H1 (cell line): Measurements from ENCODE around the gene C15orf39. TPM values are rescaled to one million over a fixed set of nuclear protein-coding genes. Genes with fewer than 3 reads are reported as not detected.

Experiments
- CTCF ChIA-PET: fragments of 300-600 bp; sonication (Branson Sonifier 250); formaldehyde crosslinking; loops from one replicate; lab custom pipeline; 2021; ENCODE audit not compliant: partially characterized antibody; lab: Charles Lee
- POLR2A ChIA-PET: fragments of 300-600 bp; sonication (Branson Sonifier 250); formaldehyde crosslinking; loops from one replicate; lab custom pipeline; 2021; ENCODE audit warnings: inconsistent platforms; ENCODE audit not compliant: partially characterized antibody; lab: Charles Lee
- DNase-seq, 2 experiments: peaks; one replicate each; pipeline versions ENCODE4 v3.0.0 to v3.0.0-alpha.2; 2010 to 2022; ENCODE audit warnings: low spot score in 2 of 2, low read depth in 1 of 2, mixed read lengths in 1 of 2
- FAIRE-seq: peaks from 2 replicates; lab custom pipeline; 2011; peaks lifted over from hg19 to GRCh38; lab: Jason Lieb, UNC
- H2AFZ ChIP-seq: 2 replicates; pipeline ENCODE4 v1.8.1; 2012; ENCODE audit warnings: low read length, inconsistent platforms
- H2AK5ac ChIP-seq: 2 replicates; pipeline ENCODE4 v1.6.1; 2013; ENCODE audit warnings: low read depth, low read length
- H2BK120ac ChIP-seq: replicated peaks from 2 replicates; pipeline ENCODE3; 2013; ENCODE audit warnings: low read depth, low read length, inconsistent platforms
- H2BK12ac ChIP-seq: 2 replicates; pipeline ENCODE4 v1.6.1; 2013; ENCODE audit warnings: low read depth, low read length
- H2BK15ac ChIP-seq: 2 replicates; pipeline ENCODE4 v1.6.1; 2013; ENCODE audit warnings: low read length
- H2BK20ac ChIP-seq: 2 replicates; pipeline ENCODE4 v1.6.1; 2013; ENCODE audit warnings: low read length
- H2BK5ac ChIP-seq: 2 replicates; pipeline ENCODE4 v1.6.1; 2013; ENCODE audit warnings: low read depth, low read length
- H3K14ac ChIP-seq: 2 replicates; pipeline ENCODE4 v1.6.1; 2013; ENCODE audit warnings: inconsistent platforms; ENCODE audit not compliant: insufficient read length
- H3K18ac ChIP-seq: 2 replicates; pipeline ENCODE4 v1.6.1; 2013; ENCODE audit warnings: low read length; ENCODE audit errors: extremely low read depth
- H3K23ac ChIP-seq: 2 replicates; pipeline ENCODE4 v1.6.1; 2013; ENCODE audit warnings: inconsistent platforms; ENCODE audit not compliant: insufficient read length
- H3K23me2 ChIP-seq: 2 replicates; pipeline ENCODE4 v1.6.1; 2013; ENCODE audit warnings: low read depth, low read length
- H3K27ac ChIP-seq: 2 replicates; pipeline ENCODE4 v1.6.1; 2011; ENCODE audit warnings: low read depth, low read length, inconsistent platforms
- H3K27me3 ChIP-seq, 4 experiments: replicated peaks in 1 of 4; 1 replicate in 1 of 4; 2 replicates in 3 of 4; pipeline versions ENCODE4 v1.6.1 to v1.8.1; 2011 to 2013; ENCODE audit warnings: low read length in 3 of 4, mild to moderate bottlenecking in 3 of 4, inconsistent platforms in 2 of 4, mixed read lengths in 2 of 4, moderate library complexity in 1 of 4; ENCODE audit not compliant: control insufficient read depth in 3 of 4, insufficient read depth in 3 of 4; ENCODE audit errors: extremely low read depth in 1 of 4
- H3K36me3 ChIP-seq, 4 experiments: 2 replicates each; pipeline versions ENCODE4 v1.6.1 to v1.8.1; 2011 to 2013; ENCODE audit warnings: mild to moderate bottlenecking in 4 of 4, low read length in 3 of 4, moderate library complexity in 2 of 4, control low read depth in 1 of 4, inconsistent platforms in 1 of 4; ENCODE audit not compliant: insufficient read depth in 4 of 4, control insufficient read depth in 2 of 4
- H3K4ac ChIP-seq: replicated peaks from 2 replicates; pipeline ENCODE3; 2013; ENCODE audit warnings: low read length, low read depth, mixed read lengths, inconsistent platforms; ENCODE audit not compliant: insufficient read length
- H3K4me1 ChIP-seq, 4 experiments: replicated peaks in 1 of 4; 1 replicate in 1 of 4; 2 replicates in 3 of 4; pipeline versions ENCODE4 v1.6.1 to v1.8.1; 2011 to 2013; ENCODE audit warnings: low read length in 3 of 4, inconsistent platforms in 2 of 4, mixed read lengths in 1 of 4; ENCODE audit not compliant: insufficient read depth in 4 of 4, control insufficient read depth in 3 of 4
- H3K4me2 ChIP-seq, 2 experiments: 2 replicates each; pipeline versions ENCODE4 v1.6.1 to v1.8.1; 2011 to 2013; ENCODE audit warnings: low read depth in 2 of 2, low read length in 2 of 2, control low read depth in 1 of 2, inconsistent platforms in 1 of 2, mild to moderate bottlenecking in 1 of 2; ENCODE audit not compliant: insufficient read depth in 1 of 2
- H3K4me3 ChIP-seq, 4 experiments: fragments of 200-600, 300-600 bp in 1 of 4; sonication (generic), shearing (Covaris generic), sonication (Bioruptor Twin) in 1 of 4; 2 replicates each; pipeline versions ENCODE4 v1.5.1 to v1.8.1; 2011 to 2016; ENCODE audit warnings: low read length in 4 of 4, low read depth in 3 of 4, control low read depth in 2 of 4, inconsistent platforms in 2 of 4, mild to moderate bottlenecking in 2 of 4, mixed read lengths in 1 of 4, moderate library complexity in 1 of 4; ENCODE audit not compliant: insufficient read depth in 2 of 4; ENCODE audit errors: extremely low read depth in 1 of 4
- H3K56ac ChIP-seq: replicated peaks from 2 replicates; pipeline ENCODE3; 2013; ENCODE audit warnings: low read depth, mild to moderate bottlenecking, mixed read lengths, low read length, inconsistent platforms; ENCODE audit not compliant: insufficient read length
- H3K79me1 ChIP-seq: 2 replicates; pipeline ENCODE4 v1.6.1; 2013; ENCODE audit warnings: low read depth, low read length, control low read depth
- H3K79me2 ChIP-seq, 2 experiments: 2 replicates each; pipeline versions ENCODE4 v1.6.1 to v1.8.1; 2012 to 2013; ENCODE audit warnings: low read length in 2 of 2, mild to moderate bottlenecking in 2 of 2, inconsistent platforms in 1 of 2; ENCODE audit not compliant: insufficient read depth in 2 of 2, control insufficient read depth in 1 of 2
- H3K9ac ChIP-seq, 4 experiments: replicated peaks in 1 of 4; 1 replicate in 1 of 4; 2 replicates in 3 of 4; pipeline versions ENCODE4 v1.6.1 to v1.8.1; 2011 to 2013; ENCODE audit warnings: low read depth in 3 of 4, low read length in 3 of 4, control low read depth in 2 of 4, mild to moderate bottlenecking in 2 of 4, moderate library complexity in 2 of 4, inconsistent platforms in 1 of 4; ENCODE audit errors: extremely low read depth in 1 of 4
- H3K9me3 ChIP-seq, 2 experiments: 2 replicates each; pipeline versions ENCODE4 v1.6.1 to v1.8.1; 2012 to 2013; ENCODE audit warnings: mild to moderate bottlenecking in 2 of 2, moderate library complexity in 2 of 2, control low read depth in 1 of 2, inconsistent platforms in 1 of 2, low read depth in 1 of 2, low read length in 1 of 2, mixed read lengths in 1 of 2; ENCODE audit not compliant: insufficient read depth in 2 of 2
- H4K20me1 ChIP-seq, 2 experiments: replicated peaks in 1 of 2; 2 replicates each; pipeline versions ENCODE3 to v1.8.1; 2011 to 2013; ENCODE audit warnings: inconsistent platforms in 2 of 2, low read length in 2 of 2, mild to moderate bottlenecking in 1 of 2; ENCODE audit not compliant: insufficient read depth in 2 of 2, control insufficient read depth in 1 of 2
- H4K5ac ChIP-seq: 2 replicates; pipeline ENCODE4 v1.6.1; 2013; ENCODE audit warnings: low read length, low read depth, mixed read lengths, inconsistent platforms; ENCODE audit not compliant: insufficient read length
- H4K8ac ChIP-seq: 2 replicates; pipeline ENCODE4 v1.8.0; 2013; ENCODE audit warnings: mild to moderate bottlenecking, moderate library complexity, low read length, inconsistent platforms; ENCODE audit not compliant: insufficient read depth; ENCODE audit errors: extremely low read depth
- H4K91ac ChIP-seq: replicated peaks from 2 replicates; pipeline ENCODE3; 2013; ENCODE audit warnings: low read length, mixed read lengths, inconsistent platforms; ENCODE audit not compliant: insufficient read length
- CTBP2 ChIP-seq: IDR thresholded peaks from 2 replicates; pipeline ENCODE4 v1.7.0; 2011; ENCODE audit warnings: borderline replicate concordance, mild to moderate bottlenecking, moderate library complexity, mixed read lengths, low read length; ENCODE audit not compliant: insufficient read depth, insufficient read length
- HDAC6 ChIP-seq: IDR thresholded peaks from one replicate; pipeline ENCODE4 v1.7.1; 2012; ENCODE audit warnings: low read depth, mild to moderate bottlenecking, inconsistent platforms, low read length, moderate library complexity
- KDM4A ChIP-seq: IDR thresholded peaks from one replicate; pipeline ENCODE4 v1.7.1; 2012; ENCODE audit warnings: low read depth, mild to moderate bottlenecking, moderate library complexity, low read length, inconsistent platforms; ENCODE audit not compliant: severe bottlenecking
- POLR2A ChIP-seq, 2 experiments: IDR thresholded peaks; 1 replicate in 1 of 2; 2 replicates in 1 of 2; pipeline ENCODE4 v1.6.1; 2011; ENCODE audit warnings: low read depth in 2 of 2, low read length in 2 of 2, mild to moderate bottlenecking in 2 of 2; ENCODE audit errors: control extremely low read depth in 1 of 2
- SAP30 ChIP-seq: fragments of 300-600 bp; sonication (generic); IDR thresholded peaks from 2 replicates; pipeline ENCODE4 v1.7.1; 2012; ENCODE audit warnings: low read length, moderate library complexity, mild to moderate bottlenecking, inconsistent platforms; ENCODE audit not compliant: insufficient read depth, insufficient replicate concordance
- SUZ12 ChIP-seq: fragments of 200-600 bp; sonication (generic); IDR thresholded peaks from 2 replicates; pipeline ENCODE4 v1.6.1; 2012; ENCODE audit warnings: mild to moderate bottlenecking, inconsistent platforms, low read length, moderate library complexity, mixed read lengths
- WGBS, 2 experiments: shearing (Covaris generic) in 1 of 2; methylation state at CpG; one replicate each; pipeline versions ENCODE4 v1.1.6 to v1.1.7; 2013 to 2015; ENCODE audit warnings: low lambda C conversion rate in 2 of 2, mixed read lengths in 2 of 2, inconsistent platforms in 1 of 2, low coverage in 1 of 2, missing lambda C conversion rate in 1 of 2; ENCODE audit not compliant: insufficient replicate concordance in 2 of 2, insufficient coverage in 1 of 2, insufficient read length in 1 of 2; ENCODE audit errors: extremely low coverage in 1 of 2, missing lambda C conversion rate in 1 of 2; 5-methylcytosine and 5-hydroxymethylcytosine counted together
- polyA plus RNA-seq, 7 experiments: library from polyadenylated mRNA; depleted of rRNA in 3 of 7; stranded (reverse) in 5 of 7; unstranded in 2 of 7; fragments of >200 nt in 5 of 7; fragments of 200-250 nt in 2 of 7; gene quantifications; 1 replicate in 5 of 7; 2 replicates in 1 of 7; 4 replicates in 1 of 7; pipeline versions ENCODE4 v1.2.1 to v1.2.3, GENCODE V29; 2011 to 2013; ENCODE audit warnings: missing spikeins in 2 of 7, mixed read lengths in 2 of 7
- total RNA-seq: library from RNA; stranded (reverse); fragmentation: NEBNext Ultra II Directional; extraction: Animal tissue kit (Norgen Biotek cat#: 25700); gene quantifications from 2 replicates; pipeline ENCODE4 v1.2.1, GENCODE V29; 2021

The C15orf39 gene
- total and polyA plus RNA-seq, 2 of the 8 experiments (the other 6 are each of a cell fraction or from before 2014, with no cell fraction given) = 13.8 to 38.5 TPM

DNA sequence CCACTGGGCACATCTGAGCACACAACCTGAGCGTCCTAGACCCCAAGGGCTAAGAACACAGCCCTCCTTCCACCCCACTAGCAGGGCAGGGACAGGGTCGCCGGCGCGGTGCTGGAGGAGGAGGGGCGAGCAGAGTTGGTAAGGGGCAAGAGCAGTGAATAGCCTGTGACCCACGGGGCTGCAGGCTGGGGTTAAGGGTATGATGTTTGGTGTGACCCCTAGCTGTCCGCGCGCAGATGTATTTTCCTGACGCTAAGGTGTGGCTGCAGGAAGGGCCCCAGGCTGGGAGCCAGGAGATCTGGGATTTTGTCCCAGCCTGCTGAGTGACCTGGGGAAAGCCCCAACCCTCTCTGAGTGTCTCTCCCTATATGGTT is 1.3 kb upstream of the C15orf39 start:
- TF ChIP-seq POLR2A (IDR thresholded peaks at IDR 0.05; ENCODE audit: control extremely low read depth in 1 of 2, low read depth in 2 of 2, low read length in 2 of 2) (no peak), SUZ12 (no peak), SAP30 (no peak), CTBP2 (no peak), KDM4A (no peak), HDAC6 (no peak)
- Histone ChIP-seq H3K27ac (no peak overlapping the region), H2BK120ac (peak overlapping the region; percentile 51), H3K23me2 (peaks cover 19% of the 10 kb centered on the region; the same call in 1 of the 2 replicates), H4K20me1 (peaks cover 13 to 16% of the 10 kb centered on the region in 2 experiments), H3K4me3 (peak overlapping the region in 2 of 4 experiments; percentile 3 to 89; a peak in 4 of 8 replicates), H3K4me1 (peaks cover 0 to 45% (median 26%) of the 10 kb centered on the region in 4 experiments; a peak in 6 of 7 replicates), H3K79me2 (peaks cover 14 to 32% of the 10 kb centered on the region in 2 experiments; a peak in 3 of 4 replicates), H3K18ac (peak overlapping the region; percentile 15; the same call in 1 of the 2 replicates), H4K8ac (0 out of 2 replicates have a peak overlapping the region, but pooled peaks have one; percentile 58), H2BK15ac (peak overlapping the region; percentile 93; the same call in 1 of the 2 replicates), H2BK20ac (no peak overlapping the region), H2BK12ac (peak overlapping the region; percentile 51; the same call in 1 of the 2 replicates), H3K4ac (peak overlapping the region; percentile 76), H3K9ac (no peak overlapping the region; a peak in 2 of 7 replicates), H4K5ac (peak overlapping the region; percentile 48), H2AK5ac (peak overlapping the region; percentile 41; the same call in 1 of the 2 replicates), H3K79me1 (peaks cover 7% of the 10 kb centered on the region), H3K27me3 (peaks cover 0 to 6% (median 2%) of the 10 kb centered on the region in 4 experiments; a peak in 1 of 7 replicates), H2BK5ac (peak overlapping the region; percentile 49; the same call in 1 of the 2 replicates), H3K56ac (peak overlapping the region; percentile 70), H3K14ac (no peak overlapping the region), H3K9me3 (no peaks in the 10 kb centered on the region), H3K23ac (no peak overlapping the region), H2AFZ (0 out of 2 replicates have a peak overlapping the region, but pooled peaks have one; percentile 15), H3K4me2 (peak overlapping the region; percentile 82 to 92), H4K91ac (peak overlapping the region; percentile 94), H3K36me3 (no peaks in the 10 kb centered on the region)
- ChIA-PET CTCF (interaction anchor here (0.9 to 8.3 kb wide), 16 partner anchors 8 to 172 kb away, joined by 3 to 90 read pairs (median 5); no protein-coding TSS in a partner anchor), POLR2A (interaction anchor here (1.0 to 2.3 kb wide), 8 partner anchors 15 to 243 kb away, joined by 3 to 8 read pairs (median 5); partner anchors contain the start of gene RPP25)
- peak in 1 of 2 experiments; percentile 59 for DNase-seq
- no peak for FAIRE-seq
- 51% methylated on average over 11 of the region's 11 CpGs; no CpG with 5 or more reads in 1 of the 2 experiments for WGBS, 2 experiments
